Frontal cortex (tissue), 4 donors: ENCODE results near the gene GPR176. TPM values are rescaled to one million over a fixed set of nuclear protein-coding genes. Genes with fewer than 3 reads are reported as not detected.

Experiments used
- DNase-seq, 2 donors: peaks; one replicate each; pipeline ENCODE4 v3.0.0; 2012; ENCODE audit warnings: low spot score in 2 of 2
- FAIRE-seq: peaks from 2 replicates; lab custom pipeline; 2012; peaks lifted over from hg19 to GRCh38; lab: Jason Lieb, UNC
- total RNA-seq: library from RNA; depleted of rRNA; stranded (reverse); fragments of >200 nt; gene quantifications from one replicate; pipeline ENCODE4 v1.2.3, GENCODE V29; 2014
- donor health status: control.
- donor health status: control.
- donor health status: control.

The GPR176 gene
- total RNA-seq, 1 donor from 2014 or later = 31.4 TPM

DNA sequence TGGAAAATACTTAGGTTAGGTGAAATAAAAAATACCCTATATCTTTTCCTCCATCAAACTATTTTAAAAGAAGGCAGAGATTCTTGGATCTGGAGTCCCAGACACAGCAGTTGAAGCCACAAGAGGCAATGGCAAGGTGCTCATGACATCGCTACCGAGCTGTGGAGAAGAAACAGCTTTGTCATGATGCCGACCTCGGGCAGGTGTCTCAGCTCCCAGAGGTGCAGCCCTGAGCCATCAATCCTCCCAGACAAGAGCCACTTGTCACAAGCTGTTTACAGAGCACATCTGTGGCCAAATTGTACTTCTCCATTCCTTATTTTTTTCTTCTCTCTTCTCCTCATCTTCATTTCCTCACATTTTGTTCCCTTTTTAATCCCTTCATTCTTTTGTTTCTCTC, 50.8 kb downstream of the GPR176 start:
- DNase-seq = no peak

DNA sequence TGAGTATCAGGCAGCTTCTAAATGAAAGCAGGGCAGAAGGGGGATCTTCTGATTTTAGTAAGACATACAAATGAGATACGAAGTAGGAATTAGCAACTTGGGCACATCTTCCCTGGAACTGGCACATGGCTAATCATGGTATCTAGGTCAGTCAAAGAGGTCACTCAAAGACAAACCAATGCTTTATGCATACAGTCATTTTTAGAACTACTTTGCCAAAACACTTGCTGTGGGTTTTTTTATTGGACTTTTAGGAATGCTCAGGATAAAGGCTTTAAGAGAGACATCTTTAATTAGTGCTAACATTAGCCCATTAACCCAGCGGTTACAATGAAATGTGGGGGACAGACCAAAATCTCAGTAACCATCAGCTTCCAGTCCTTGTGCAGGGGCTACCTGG, 51.7 kb downstream of the GPR176 start:
- DNase-seq (no peak), FAIRE-seq (no peak)

More for the DNA sequence above, 50.8 kb downstream of the GPR176 start:
- FAIRE-seq = no peak

DNA sequence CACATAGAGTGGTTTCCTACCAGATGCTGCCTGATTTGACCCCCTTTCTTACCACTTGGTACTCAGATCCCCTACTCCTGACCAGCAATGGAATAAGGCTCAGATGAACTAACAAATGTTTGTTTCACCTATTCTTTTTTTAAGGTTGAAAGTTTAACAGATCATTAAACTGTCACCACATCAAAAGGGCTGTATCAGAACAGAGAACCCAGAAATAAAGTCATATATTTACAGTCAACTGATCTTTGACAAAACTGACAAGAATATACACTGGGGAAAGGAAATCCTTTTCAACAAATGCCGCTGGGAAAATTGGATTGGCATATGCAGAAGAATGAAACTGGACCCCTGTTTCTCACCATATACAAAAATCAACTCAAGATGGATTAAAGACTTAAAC, 56.0 kb downstream of the GPR176 start:
- no peak for DNase-seq
- FAIRE-seq = no peak

DNA sequence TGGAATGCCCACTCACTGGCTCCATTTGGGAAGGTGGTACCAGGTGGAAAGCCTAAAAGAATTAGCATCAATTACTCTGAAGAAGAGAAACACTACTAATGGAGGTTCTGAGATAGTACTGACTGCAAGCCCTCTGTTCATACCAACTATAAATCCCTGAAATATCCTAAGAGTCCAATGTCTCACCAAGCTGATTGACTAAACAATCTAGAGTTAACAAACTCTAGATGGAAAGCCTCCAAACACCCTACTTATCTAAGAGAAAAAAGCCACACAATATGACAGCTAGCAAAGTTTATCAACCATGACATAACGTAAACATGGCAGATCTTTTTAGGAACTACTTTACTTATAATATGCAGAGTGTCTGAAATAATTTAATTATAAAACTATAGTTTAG, 59.2 kb downstream of the GPR176 start:
- no peak for DNase-seq
- no peak for FAIRE-seq

DNA sequence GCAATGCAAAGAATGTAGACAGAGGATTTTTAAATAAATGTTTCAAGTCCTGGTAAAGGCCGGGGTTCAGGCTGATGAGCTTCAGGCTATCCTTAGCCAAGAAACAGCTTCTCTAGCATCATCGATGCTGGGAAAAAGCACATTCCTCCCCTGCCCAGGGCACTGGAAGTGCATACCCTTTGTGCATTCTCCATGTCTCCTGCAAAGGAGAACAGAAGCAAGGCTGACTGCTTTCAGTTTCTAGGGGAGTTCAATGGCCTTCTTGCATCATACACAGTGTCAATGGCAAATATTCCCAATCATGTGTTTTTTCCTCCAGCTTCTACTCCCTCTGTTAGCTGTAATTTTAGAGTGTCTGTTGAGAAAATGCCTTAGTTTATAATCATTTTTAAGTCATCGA, 59.9 kb downstream of the GPR176 start:
- FAIRE-seq (no peak), DNase-seq (no peak)

DNA sequence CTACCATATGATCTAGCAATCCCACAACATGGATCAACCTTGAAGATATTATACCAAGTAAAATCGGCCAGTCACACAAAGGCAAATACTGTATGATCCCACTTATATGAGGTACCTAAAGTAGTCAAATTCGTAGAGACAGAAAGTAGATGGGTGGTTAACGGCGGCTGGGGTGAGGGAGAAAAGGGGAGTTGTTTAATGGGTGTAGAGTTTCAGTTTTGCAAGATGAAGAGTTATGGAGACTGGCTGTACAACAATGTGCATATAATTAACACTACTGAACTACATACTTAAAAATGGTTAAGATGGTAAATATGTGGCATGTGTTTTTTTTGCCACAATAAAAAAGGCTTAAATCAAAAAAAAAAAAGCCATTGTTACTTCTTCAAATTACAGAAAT, 60.4 kb downstream of the GPR176 start:
- FAIRE-seq (no peak), DNase-seq (no peak)

DNA sequence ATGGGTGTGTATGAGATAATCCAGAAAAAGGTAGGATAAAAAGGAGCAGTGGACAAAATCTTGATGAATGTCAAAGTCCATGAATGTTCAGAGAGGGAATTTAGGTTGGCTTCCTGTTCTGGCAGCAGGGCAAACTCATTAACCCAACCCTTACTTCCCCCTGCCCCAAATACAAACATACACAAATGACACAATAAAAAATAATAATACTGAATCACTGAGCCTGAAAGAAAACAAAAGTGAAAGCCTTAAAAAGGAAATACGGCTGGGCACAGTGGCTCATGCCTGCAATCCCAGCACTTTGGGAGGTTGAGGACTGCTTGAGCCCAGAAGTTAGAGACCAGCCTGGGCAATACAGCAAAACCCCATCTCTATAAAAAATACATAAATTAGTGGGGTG, 62.9 kb downstream of the GPR176 start:
- DNase-seq (no peak), FAIRE-seq (no peak)

DNA sequence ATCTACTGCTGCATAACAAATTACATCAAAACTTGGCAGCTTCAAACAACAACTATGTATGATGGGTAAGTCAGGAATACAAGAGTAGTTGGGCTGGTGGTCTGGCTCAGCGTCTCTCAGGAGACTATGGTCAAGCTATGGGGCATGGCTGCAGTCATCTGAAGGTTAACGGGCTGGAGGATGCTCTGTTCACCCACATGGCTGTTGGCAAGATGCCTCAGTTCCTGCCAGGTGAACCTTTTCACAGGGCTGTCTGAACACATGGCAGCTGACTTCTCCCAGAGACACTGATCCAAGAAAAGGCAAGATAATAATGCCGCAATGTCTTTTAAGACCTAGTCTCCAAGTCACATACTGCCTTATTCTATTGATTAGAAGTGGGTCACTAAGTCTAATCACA, 63.7 kb downstream of the GPR176 start:
- no peak for DNase-seq
- FAIRE-seq = no peak

DNA sequence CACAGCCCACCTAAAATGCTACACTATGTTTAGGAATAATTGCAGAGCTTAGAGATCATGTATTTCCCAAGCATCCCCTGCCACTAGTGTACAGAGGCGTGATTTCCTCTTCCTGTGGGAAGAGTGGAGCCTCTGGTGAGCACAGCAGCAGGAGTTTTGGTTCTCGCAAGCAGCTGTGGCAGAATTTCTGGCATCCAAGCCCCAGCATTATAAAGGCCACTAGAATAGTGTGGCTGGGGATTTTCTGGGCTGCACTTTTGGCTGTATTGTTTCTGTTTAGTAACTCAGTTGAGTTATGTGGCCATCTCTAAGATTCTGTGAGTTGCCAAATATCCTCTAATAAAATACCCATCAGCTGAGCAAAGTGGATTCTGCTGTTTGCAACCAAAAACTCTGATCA, 64.7 kb downstream of the GPR176 start:
- no peak for DNase-seq
- no peak for FAIRE-seq

DNA sequence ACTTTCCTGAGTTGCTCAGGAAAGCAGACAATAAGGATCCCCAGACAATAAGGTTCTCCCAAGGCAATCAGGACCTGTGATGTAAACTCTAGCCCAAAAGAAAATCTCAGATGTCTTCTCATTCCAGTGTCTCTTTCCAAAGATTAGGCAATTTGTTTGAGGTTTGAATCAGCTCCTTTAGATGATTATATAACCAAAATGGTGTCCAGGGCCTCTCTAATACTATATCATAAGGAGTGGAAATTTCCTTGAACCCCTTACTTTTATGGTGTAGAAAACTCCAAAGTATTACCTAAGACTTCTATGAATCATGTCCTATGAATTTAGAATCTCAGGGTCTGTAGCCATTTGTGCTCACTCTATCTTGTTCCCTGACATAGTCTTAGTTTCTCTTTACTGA, 65.9 kb downstream of the GPR176 start:
- FAIRE-seq (no peak), DNase-seq (no peak)

DNA sequence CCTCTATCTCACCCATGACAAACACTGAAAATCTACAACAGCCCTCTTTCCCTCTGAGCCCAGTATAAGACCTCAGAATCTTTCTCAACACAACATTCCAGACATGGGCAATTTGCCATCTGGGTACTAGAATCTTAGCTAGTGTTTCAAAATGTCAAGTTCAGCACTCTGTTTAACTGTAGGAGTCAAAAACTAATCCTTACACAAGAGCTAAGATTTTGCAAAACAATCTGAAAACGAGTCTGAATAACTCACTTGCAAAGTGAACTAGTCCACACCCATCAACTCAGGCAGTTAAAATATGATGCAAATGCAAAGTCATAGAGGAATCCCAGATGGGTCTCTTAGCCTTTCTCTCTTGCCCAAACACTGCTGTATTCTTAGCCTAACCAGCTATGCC, 67.8 kb downstream of the GPR176 start:
- no peak for DNase-seq
- FAIRE-seq = no peak

DNA sequence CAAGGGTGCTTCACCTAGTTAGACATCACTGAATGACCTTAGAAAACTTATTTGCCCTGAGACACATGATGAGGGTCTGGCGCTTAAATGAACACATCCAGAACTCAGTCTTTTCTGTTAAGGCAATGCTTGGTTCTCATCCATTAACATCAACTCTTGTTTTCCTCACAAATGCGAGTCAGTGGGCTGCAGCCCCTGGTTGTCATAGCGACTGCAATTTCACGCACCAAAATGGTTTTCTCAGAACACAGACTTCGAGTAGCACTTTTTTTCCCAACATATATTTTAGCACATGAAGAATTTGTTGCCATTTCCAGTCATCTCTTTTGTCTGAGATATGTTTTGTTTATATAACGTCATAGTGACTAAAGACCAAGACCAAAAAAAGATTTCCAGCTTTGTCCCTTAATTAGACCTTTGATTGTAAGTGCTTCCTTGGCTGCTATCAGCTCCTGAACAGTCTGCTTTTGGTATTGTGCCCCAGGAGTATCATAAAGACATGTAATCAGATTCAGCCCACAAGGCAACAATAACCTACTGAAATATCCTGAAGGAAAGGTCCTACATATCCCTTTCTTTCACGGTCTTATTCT, 68.5 kb downstream of the GPR176 start:
- FAIRE-seq (no peak), DNase-seq (no peak)

DNA sequence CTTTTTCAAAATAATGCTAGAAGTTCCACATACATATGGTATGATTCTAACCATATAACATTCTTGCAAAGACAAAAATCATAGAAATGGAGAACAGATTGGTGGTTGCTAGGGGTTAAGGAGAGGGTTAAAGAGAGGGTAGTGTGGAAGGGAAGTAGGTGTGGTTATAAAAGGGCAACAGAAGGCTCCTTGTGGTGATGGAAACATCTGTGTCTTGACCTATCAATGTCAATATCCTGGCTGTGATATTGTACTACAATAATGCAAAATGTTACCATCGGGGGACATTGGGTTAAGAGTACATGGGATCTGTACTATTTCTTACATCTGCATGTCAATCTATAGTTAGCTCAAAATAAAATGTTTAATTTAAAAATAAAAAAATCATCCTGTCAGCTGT, 69.6 kb downstream of the GPR176 start:
- FAIRE-seq (no peak), DNase-seq (no peak)

DNA sequence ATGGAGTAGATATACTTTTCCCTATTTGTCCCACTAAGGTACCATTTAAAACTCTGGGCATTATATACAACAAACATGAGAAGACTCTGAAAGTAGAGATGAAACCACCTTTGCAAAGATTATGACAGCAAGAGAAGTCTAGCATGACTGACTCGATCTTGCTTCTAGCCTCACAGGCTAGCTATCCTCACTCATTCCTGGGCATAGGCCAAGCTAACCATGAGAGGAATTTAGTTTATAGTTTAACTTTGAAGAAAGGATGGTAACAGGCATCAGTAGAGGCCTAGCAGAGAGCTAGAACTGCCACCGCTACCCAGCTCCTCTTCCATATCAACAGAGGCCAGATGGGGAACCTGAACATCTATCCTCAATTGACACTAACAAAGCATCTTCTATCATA, 74.0 kb downstream of the GPR176 start:
- DNase-seq (no peak), FAIRE-seq (no peak)

DNA sequence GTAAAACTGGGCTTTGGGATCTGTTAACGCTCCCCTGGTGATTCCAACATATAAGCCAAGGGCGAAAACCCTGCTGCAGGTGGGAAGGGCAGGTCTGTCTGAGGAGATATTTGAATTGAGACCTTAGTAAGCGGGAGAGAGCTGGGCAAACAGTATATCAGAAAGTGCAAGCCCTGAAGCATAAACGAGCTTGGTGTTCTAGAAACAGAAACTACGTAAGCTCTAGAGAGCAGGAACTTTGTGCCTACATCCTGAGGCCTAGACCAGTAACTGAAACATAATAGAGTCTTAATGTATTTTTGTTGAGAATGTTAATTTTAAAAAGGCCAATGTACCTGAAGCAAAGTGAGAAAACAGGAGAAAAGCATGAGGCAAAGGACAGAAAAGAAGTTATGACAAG, 74.5 kb downstream of the GPR176 start:
- DNase-seq (no peak), FAIRE-seq (no peak)

DNA sequence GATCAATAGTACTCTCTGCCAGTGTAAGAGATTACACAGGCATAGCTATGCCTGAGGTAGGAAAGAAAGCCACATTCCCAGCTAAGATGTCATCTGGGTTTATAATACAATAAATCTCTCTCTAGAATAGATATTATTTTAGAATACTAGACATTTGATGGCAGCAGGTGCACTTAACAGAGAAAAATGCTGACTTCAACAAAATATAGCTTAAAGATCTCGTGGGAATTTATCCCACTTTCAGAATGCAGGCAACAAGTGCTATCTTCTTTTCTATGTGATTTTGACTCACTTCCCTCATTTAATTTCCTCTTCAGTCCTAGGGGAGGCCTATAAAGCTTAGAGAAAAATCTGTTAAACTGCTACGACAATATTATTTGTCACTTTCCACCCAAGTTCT, 76.5 kb downstream of the GPR176 start:
- DNase-seq (no peak), FAIRE-seq (no peak)

DNA sequence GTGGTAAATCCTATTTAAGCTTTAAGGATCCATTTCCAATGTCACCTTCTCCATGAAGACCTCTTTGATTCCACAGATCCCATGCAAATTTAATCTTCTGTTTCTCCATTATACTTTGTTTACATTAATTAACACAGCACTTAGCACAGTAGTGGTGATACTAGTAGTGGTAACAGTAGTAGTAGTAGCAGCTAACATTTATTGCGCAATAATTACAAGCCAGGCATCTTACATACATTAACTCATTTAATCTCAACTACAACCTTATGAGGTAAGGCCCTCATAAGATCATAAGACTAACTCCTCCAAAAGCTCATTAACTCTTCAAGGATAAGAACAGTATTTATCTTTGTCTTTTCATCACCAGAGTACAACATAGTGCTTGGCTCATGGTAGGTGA, 82.6 kb downstream of the GPR176 start:
- FAIRE-seq = no peak
- no peak for DNase-seq

DNA sequence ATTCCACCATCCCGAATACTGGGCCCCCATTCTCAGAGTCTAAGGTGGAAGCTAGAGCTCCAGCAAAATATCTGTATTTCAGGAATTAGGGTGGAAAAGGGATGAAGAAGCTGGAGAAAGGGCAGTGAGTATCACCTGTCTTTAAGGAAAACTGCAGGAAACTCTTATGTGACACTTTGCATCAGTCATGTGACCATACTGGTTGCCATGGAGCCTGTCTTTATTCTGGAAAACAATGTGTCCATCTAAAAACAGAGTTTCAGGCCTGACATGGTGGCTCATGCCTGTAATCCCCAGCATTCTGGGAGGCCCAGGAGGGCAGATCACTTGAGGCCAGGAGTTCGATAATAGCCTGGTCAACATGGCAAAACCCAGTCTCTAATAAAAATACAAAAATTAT, 84.5 kb downstream of the GPR176 start:
- FAIRE-seq (no peak), DNase-seq (no peak)

DNA sequence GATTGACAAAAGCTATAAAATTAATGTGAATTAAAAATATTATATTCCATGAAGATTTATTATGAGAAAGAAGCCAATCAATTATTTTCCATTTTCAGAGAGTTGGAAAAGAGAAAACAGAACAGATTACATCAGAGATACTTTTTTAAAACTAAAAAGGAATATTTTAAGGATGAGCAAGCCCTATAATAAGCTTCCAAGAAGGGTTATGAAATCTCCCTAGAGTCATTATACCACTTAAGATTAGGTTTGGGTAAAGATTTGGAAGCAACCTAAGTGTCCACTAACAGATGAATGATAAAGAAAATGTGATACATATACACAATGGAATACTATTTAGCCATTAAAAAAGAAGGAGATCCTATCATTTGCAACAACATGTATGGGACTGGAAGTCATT, 85.8 kb downstream of the GPR176 start:
- no peak for FAIRE-seq
- no peak for DNase-seq

DNA sequence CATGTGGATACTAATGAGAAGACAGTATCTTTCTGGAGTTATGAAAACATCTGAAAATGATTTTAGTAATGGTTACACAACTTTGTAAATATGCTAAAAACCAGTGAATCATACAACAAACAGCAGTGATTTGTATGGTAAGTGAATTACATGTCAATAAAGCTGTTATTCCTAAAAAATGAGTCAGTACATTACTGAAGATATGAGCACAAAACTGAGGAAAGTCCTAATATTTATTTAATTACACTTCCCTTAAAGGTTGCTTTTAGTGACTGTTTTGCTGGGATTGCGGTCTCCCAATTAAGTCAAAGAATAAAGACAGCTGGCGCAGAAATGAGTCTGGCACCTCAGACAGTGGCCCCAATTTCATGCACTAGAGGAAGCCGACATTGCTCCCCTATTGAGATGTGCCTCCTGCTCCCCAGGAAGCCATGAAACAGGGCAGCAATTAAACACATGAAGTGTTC, 86.5 kb downstream of the GPR176 start:
- no peak for FAIRE-seq
- DNase-seq = no peak

DNA sequence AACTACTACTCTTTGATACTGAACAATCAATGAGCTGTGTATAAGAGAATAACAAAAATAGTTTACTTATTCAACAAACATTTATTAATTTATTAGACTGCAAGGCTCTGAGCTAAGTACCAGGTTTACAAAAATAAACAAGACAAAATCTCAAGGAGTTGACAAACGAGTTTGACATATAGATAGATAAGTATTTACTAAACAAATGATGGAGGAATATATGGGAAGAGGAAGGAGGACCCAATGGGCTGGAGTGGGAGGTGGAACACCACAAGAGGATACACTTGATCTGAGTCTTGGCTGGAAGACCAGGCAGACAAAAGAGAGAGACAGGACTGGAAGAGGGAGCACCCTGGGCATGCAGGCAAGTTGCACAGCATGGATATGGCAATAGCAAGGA, 89.9 kb downstream of the GPR176 start:
- FAIRE-seq (no peak), DNase-seq (no peak)

DNA sequence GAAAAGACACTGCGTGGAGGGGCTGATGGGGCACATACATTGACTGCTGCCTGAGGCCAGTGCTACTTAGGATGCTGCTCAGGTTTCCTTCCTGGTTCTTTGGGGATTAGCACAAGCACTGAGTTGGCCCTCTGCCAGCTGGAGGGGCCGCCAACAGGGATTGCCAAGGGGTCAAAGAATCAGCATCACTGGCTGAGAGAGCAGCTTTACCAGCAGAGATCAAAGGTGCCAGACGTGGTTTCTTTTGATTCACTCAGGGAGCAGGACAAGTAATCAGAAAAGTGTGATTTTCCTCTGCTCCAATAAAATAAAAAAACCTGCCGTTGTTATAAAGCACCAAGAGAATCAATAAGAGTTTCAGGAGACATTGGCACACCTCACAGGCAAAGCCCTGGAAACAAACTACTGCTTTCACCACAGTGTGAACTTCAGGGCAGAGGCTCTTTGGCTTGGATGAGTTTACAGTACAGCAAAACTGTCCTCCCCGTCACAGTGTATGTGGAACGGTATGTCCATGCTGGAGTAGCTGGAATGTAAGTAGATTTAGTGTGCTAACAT, 91.6 kb downstream of the GPR176 start:
- FAIRE-seq (no peak), DNase-seq (no peak)
